NCI-H345 treated with DMSO at 0.1 percent for 48 hours (cell line): ENCODE data around the gene CTNNA3.
"Not testable (repeated sequence)": the region's sequence is repeated elsewhere in the genome, so short reads cannot be mapped to it uniquely, and the experiment has no call there.

Source experiments
- DNase-seq: peaks from one replicate; lab custom pipeline; 2025; ENCODE audit not compliant: unreplicated experiment; lab: John Stamatoyannopoulos, UW

CTNNA3 gene

GRCh38 chr10:66467042-66467441, 1229.0 kb downstream of the CTNNA3 start:
- no peak for DNase-seq

GRCh38 chr10:66466622-66467021, 1229.4 kb downstream of the CTNNA3 start:
- DNase-seq: no peak

- DNase-seq: no peak
Observed at GRCh38 chr10:66463611-66464010, 1232.4 kb downstream of the CTNNA3 start.

GRCh38 chr10:66457629-66458028, 1238.4 kb downstream of the CTNNA3 start:
- no peak for DNase-seq

GRCh38 chr10:66455304-66455703, 1240.7 kb downstream of the CTNNA3 start:
- no peak for DNase-seq

GRCh38 chr10:66440568-66440967, 1255.4 kb downstream of the CTNNA3 start:
- DNase-seq: no peak

GRCh38 chr10:66414943-66415342, 1281.1 kb downstream of the CTNNA3 start:
- DNase-seq: no peak

- no peak for DNase-seq
Observed at GRCh38 chr10:66405566-66405965, 1290.4 kb downstream of the CTNNA3 start.

- no peak for DNase-seq
Observed at GRCh38 chr10:66398669-66399068, 1297.3 kb downstream of the CTNNA3 start.

GRCh38 chr10:66394342-66395063, 1301.5 kb downstream of the CTNNA3 start:
- DNase-seq: no peak

- DNase-seq: no peak
Observed at GRCh38 chr10:66390926-66391325, 1305.1 kb downstream of the CTNNA3 start.

- no peak for DNase-seq
Observed at GRCh38 chr10:66381045-66381444, 1315.0 kb downstream of the CTNNA3 start.

GRCh38 chr10:66378117-66378876, 1317.7 kb downstream of the CTNNA3 start:
- no peak for DNase-seq

GRCh38 chr10:66368146-66368545, 1327.8 kb downstream of the CTNNA3 start:
- no peak for DNase-seq

- DNase-seq: no peak
Observed at GRCh38 chr10:66366163-66366562, 1329.8 kb downstream of the CTNNA3 start.

GRCh38 chr10:66365686-66366085, 1330.3 kb downstream of the CTNNA3 start:
- DNase-seq: no peak

GRCh38 chr10:66362522-66362921, 1333.5 kb downstream of the CTNNA3 start:
- no peak for DNase-seq

- DNase-seq: not testable (repeated sequence)
Observed at GRCh38 chr10:66353822-66354221, 1342.2 kb downstream of the CTNNA3 start.

- DNase-seq: no peak
Observed at GRCh38 chr10:66353422-66353821, 1342.6 kb downstream of the CTNNA3 start.

GRCh38 chr10:66350622-66351399, 1345.2 kb downstream of the CTNNA3 start:
- DNase-seq: no peak

- no peak for DNase-seq
Observed at GRCh38 chr10:66349726-66350125, 1346.3 kb downstream of the CTNNA3 start.

GRCh38 chr10:66349076-66349475, 1346.9 kb downstream of the CTNNA3 start:
- no peak for DNase-seq
